ENCODE results near the gene PDZD2.
"Not testable (repeated sequence)": the region's sequence is repeated elsewhere in the genome, so short reads cannot be mapped to it uniquely, and the experiment has no call there.

PDZD2 gene

DNA sequence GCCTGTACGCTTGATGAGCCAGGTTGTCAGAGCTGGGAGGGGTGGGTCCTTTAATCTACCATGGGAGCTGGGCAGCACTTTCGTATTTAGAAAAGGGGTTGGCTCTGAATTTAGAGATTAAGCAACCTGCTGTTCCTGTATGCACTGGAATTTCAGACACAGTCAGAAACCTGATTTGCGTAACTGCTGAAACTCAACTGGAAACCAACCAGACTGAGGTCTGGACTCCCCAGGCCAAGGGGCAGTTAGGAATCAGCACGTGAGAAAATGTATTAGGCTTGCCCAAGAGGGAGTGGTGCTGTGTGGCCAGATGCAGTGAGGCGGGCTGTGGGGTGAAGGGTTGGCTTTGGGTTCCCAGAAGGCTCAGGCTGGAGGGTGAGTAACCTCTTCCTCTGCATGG, 300.2 kb downstream of the PDZD2 start:
- no peak for DNase-seq

DNA sequence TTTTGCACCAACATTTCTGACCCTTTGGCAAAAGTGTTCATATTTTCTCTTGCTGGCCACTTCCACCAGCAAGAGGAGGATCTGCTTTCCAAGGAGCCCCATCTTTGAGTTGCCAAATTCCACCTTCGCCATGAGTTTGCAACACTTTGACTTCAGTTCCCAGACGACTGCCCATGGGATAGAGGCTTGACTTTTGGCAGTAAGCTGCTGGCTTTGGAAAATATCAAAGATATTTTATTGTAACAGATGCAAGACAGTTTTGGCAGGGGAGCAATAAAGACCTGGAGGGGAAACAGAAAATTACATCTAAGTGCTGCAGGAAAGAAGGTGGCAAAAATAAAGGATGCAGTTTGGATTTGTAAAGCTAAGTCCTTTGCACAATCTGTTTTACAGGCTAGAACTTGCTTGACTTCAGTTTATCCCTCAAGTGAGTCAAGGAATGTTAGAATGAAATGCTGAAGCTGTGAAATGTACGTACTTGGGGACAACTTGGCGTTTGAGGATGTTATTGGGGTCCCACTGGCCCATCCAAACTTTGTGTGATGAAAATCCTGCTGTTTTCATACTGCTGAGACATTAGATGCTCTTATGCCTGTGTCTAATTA, 302.3 kb downstream of the PDZD2 start:
- no peak for DNase-seq

DNA sequence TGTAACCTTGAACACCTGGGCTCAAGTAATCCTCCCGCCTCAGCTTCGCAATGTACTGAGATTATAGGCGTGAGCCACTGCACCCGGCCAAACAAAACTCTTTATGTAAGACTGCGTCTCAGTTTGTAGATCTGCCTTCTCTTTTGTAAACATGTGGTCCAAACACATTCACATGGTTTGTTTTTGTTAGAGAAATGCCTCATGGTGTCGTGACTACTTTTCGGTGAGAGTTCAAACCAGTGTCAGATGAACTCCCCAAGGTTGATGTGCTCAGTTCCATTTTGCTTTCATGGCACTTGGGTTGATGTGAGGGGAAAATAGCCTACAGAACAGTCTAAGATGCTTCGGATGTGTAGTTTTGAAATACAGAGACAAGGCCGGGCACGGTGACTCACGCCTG, 303.6 kb downstream of the PDZD2 start:
- DNase-seq, result no peak

DNA sequence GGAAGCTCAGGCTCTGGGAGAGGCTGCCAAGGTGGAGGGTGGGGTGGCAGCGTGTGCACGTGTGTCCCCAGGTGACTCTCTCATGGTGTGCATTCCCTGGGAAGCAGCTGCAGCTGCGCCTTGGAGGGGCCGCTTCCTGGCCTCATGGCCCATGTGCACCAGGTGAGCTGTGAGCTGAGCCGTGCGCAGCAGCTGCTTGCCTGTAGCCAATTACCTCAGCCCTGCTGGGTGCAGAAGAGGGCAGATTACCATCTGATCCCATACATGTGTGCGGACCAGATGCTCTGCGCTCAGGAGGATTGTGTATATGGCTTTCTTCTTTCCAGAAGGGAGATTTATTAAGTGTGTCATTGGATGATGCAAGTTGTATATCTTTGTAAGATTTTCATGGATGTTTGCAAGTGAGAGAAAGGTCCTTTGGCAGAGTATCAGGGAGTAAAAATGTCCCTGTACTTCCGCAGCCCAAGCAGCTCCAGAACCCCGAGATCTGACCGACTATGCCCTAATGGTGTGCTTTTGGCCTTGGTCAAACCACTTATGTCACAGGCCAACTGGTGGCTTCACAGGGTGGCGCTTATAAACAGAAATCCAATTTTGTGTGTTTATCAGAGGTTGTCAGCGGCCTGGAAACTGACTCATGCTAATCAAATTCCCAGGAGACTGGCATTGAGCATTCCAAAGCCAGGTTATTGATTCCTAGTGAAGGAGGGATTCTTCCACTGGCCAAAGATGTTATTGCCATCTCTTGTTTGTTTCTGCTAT, 305.9 kb downstream of the PDZD2 start:
- no peak for DNase-seq

DNA sequence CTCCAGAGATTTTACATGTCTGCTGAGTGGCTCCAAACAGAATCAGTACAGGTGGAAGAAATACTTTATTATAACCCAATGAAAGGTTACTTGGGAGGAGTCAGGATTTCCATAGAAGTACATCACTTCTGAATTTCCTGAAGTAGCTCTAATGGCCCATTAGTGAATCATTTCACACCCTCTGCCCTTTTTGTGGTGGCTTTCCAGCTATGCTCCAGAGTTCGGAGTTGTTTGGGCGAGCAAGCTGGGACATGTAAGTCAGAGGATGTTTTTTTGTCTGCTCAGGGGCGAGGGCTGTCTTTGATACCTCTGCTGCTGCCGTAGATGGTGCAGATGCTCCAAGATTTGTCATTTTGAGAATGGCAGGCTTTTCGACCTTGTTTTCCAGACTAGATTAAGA, 309.1 kb downstream of the PDZD2 start:
- no peak for DNase-seq

DNA sequence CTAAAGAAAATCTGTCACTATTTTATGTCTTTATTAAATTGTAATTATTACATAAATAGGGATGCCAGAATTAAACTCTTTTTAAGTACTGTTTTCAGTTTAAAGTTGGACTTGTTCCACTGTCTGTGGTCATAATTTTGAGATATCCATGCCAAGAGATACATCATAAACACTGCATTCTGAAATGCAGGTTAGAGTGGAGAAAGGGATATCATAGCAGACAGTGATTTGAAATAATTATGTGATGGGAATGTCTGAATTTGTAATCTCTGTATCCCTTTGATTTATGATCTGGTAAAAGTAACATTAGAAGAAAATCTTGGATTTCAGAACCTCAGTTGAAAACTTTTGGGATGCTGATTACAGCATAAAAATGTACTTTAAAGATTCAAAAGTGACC, 313.1 kb downstream of the PDZD2 start:
- no peak for DNase-seq

DNA sequence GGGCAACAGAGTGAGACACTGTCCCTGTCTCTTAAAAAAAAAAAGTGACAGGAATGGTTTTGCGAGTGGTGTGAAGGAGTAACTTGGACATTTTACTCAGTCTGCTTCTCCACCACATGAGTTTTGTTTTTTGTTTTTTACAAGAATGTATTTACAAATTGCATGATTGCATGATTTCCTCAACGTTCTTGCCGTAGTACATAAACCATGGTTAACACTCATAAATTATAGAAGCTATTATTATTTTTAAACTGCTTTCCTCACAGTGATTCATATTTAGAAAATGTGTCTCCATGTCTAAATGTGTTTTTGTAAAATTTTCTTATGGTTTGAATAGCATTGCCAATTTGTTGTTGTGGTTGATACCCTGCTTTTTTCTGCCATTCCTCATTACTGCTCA, 315.2 kb downstream of the PDZD2 start:
- no peak for DNase-seq

DNA sequence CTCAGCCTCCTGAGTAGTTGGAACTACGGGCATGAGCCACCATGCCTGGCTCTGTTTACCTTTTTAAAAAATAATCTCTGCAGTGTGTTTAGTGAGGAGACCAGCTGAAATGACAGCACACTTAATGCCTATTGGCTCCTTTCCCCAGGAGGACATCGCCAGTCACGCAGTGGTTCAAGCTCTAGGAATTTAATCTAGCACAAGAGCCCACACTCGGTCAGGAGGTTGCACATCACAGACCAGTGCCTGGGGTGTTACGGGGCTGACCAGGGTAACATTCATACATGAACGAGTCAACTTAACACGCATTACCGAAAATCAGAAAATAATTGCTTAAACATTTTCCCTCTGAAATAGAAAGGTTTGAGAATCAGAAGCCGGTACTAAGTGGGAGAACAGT, 318.2 kb downstream of the PDZD2 start:
- DNase-seq, result no peak

DNA sequence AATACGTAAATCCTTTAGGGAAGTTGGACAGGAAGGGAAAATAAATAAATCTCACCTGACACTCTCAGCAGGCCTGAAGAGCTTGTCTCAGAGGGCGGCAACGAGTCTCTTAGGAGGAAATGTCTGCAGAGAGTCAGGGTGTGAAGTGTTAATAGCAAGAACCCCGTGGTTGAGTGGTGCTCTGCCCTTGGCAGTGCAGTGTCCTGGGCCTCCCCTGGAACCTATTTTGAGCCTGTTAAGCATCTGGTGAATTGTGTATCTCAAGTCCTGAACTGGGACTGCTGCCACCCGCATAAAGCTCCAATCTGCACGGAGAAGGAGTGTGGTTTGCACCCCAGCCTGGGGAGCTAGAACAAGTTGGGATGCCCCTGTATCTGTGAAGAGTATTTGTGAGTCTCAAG, 323.4 kb downstream of the PDZD2 start:
- DNase-seq, result no peak

DNA sequence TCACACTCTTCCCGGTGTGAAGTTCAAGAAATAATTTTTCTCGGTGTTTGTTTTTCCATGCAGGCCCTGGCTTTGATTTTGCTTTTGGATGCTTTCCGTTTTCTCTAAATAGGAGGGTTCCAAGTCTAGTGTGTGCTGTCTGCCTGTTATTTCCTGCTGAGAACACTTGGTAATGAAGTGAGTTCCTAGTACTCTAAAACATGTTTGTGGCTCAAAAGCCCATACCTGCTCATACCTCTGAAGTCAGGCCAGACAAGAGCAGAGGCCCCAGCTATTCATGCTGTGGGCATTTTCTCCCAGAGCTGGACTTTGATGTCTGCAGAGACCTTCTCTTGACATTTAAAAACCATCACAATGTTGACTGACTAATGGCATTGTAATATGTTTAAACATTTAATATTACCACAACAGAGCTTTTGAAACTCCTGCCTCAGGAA, 324.0 kb downstream of the PDZD2 start:
- no peak for DNase-seq

DNA sequence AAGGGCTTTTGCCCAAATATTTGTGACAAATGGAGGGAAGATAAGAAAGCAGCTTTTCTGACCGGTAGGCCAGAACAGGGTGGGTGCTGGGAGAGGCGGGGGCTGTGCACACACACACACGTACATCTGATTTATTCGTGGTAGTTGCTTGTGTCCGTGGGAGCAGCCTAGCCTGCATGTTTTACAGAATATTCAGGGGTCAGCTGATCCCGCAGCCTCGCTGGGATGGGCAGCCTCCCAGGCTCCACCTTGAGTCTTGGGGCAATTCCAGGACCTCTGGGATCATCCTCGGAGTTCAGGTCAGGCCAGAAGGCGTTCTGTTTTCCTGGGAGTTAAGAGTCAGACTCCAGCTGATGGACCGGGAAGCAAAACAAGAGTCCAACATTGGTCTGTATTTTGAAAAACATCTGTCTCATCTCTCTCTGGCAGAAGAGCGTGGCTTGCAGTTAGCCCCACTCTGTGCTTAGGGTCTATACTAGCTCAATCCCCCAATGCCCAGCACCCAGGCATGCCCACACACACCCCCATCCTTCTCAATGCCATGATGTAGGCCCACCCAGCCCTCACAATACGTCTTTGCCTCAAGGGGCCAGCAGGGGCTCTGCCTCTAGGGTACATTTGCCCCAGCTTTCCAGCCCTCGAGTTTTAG, 324.6 kb downstream of the PDZD2 start:
- no peak for DNase-seq

DNA sequence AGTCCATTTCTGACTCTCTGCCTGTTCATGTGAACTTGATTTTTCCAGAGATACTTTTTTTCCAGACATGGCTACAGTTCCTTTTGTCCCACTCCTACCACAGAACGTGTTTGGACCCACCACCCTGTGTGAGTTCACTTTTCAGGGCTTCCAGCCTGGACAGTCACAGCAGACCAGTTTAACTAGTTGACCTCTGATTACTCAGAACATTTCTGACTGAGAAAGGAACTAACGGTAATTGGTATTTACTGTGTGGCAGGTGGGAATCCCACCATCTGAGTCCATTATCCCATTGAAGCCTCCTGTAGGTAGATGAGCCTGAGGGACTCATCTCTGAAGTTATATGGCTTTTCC, 325.1 kb downstream of the PDZD2 start:
- DNase-seq, result no peak

DNA sequence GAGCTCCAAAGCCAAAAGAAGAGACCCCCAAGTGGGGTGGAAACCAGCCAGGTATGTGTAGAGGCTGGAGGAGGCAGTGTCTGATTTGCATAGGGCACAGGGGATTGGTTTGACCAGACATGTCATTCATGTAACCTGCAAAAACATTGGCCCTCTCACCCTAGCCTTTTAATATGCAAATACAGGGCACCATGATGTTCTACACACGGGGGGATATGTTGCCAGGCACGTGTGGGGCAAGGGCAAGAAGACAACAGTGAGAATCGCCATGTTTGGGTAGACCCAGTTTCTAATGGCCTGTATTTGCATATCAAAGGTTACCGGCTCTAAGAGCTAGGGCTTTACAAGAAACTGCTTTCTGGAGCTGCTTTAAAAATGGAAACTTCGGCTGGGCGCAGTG, 326.3 kb downstream of the PDZD2 start:
- no peak for DNase-seq

DNA sequence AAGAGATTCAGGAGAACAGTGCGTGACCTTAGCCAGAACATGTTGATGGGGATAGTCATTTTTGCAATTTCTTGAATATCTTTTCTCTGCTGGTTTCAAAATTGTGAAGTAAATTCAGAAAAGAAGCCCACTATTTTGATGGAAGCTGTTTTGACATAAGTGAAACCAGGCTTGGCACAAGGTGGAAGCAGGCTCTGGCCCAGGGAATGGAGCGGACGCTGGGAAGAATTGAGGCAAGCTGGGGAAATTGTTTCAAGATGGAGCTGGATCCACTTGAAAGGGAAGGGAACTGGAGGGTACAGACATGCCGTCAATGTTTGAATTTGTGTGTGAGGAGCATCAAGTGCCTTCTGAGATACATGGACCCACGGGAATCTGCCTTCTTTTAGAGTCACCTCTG, 328.0 kb downstream of the PDZD2 start:
- DNase-seq, result no peak

DNA sequence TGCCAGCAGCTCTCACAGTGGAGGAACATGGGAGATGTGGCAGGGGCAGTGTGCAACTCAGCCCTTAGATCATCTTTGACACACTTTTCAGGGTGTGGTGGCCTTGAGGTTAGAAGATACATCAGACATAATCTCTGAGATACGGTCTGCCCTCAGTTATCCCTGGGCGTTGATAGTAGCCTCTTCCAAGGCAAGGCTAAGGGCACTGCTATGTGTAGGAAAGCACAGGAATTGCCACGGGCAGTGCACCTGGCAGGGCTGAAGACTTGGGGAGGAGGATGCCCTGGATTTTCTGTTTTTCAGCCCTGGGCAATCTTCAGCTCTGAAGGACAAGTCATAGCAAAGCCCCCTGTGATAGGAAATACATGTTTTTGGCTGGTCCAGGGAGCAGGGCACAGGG, 328.5 kb downstream of the PDZD2 start:
- DNase-seq, result no peak

DNA sequence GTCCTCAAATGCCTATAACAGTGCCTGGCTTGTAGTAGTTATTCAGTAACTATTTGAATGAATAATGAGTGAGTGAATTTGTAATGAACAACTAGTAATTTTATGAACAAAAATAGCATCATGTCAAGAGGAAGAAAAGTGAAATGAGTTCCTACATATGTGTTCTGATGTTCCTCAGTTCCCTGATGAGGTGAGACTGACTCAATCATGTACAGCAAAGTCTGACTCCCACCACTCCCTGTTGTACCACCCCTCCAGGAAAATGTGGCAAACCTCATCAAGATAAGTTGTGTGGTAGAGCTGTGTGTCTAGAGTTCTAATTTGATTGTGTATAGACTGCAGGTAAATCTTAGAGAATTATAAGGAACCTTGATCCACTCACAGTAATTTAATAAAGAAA, 333.6 kb downstream of the PDZD2 start:
- DNase-seq, result no peak

DNA sequence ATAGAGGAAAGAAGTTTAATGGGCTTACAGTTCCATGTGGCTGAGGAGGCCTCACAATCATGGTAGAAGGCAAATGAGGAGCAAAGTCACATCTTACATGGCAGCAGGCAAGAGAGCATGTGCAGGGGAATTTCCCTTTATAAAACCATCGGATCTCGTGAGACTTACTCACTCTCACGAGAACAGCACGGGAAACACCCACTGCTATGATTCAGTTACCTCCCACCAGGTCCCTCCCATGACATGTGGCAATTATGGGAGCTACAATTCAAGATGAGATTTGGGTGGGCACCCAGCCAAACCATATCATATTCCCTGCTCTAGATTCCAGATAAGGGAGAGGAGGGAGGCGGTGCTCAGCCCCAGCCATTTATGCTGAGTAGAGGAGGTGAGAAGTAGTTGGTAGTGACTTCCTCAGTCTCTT, 336.3 kb downstream of the PDZD2 start:
- DNase-seq, result not testable (repeated sequence)

DNA sequence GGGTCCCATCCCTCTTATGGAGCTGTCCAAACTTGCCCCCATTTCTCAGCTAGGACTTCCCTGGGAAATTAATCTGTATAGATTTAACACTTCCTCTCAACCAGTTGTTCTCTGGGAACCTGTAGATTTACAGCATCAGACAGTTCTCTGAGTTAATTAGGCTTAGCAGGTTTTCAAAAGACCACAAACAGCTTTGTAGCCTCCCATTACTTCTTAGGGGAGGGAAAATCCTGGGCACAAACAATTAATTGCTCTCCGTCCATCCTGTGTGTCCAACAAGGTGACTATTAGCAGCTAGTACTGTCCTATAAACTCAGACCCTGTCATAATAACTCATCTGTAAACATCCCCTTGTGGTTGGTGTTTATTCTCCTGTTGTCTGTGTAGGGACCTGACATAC, 337.2 kb downstream of the PDZD2 start:
- no peak for DNase-seq

DNA sequence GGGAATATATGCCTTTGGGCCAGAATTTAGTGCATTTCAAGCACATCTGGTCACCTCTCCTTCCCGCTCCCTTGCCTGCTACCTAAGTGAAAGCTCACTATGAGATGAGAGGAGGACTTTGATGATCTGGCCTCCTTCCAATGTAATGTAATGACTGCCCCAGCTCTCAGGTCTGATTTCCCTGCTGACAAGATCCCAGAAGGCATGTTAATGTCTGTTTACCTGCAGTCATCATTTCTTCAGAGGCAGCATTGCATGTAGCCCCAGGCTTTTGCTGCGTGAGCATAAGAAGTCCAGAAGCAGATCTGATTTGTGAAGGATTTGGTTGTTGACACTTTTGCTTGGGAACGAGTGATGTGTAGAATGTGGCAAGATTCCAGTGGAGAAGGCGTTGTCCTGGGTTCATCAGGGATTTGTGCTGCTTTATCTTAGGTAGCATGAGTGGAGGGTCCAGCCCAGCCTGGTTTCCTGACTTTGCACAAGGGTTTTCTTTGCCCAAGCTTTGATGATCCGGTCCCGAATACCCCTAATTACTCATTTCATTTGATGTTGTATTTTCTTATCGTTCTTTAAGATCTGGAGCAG, 342.5 kb downstream of the PDZD2 start:
- no peak for DNase-seq

DNA sequence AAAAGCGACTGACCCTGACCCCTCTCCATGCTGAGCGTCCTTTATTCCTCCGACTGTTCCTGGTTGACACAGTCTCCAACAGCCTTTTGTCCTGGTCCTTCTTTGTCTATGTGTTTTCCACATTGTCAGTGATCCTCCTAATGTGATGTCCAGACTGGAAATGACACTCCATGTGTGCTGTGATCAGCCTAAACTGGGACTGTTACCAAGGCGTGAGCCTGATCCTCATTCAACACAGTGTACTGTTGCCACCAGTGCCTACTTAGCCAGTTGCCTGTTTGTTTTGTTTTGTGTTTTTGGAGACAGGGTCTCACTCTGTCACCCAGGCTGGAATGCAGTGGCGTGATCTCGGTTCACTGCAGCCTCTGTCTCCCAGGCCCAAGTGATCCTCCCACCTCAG, 343.1 kb downstream of the PDZD2 start:
- DNase-seq, result no peak

DNA sequence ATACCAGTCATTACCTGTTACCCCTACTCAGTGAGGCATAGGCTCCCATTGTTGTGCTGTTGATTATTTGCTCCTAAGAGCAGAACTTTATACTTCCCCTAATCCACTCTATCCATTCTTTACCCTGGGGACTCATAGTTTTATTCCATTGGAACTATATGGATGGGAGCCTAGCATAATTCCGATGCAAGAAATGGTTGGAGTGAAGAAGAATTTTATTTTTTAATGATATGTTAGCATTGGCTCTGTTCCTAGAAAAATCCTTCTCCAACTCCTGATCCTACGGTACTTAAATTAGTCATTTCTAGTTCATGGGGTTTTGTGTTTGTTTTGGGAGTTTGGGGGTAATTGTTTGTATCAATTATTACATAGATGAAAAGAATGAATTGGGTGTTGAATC, 343.7 kb downstream of the PDZD2 start:
- no peak for DNase-seq

DNA sequence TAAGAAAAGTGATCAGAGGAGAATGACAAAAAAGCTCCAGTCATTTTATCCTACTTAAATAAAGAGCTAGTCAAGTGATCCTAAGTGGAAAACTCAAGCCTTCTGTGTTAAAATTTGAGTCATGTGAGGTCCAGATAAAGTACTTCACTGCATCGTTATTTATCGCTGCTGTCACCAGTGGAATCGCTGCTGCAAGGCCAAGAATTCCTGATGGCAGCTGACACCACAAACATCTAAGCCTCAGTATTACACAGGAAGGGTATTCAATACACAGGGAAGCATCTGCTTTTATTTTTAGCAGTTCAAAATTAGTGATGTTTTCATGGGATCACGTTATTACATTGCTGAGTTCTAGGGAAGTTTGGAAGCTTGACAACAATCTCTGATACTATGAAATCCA, 344.9 kb downstream of the PDZD2 start:
- no peak for DNase-seq

DNA sequence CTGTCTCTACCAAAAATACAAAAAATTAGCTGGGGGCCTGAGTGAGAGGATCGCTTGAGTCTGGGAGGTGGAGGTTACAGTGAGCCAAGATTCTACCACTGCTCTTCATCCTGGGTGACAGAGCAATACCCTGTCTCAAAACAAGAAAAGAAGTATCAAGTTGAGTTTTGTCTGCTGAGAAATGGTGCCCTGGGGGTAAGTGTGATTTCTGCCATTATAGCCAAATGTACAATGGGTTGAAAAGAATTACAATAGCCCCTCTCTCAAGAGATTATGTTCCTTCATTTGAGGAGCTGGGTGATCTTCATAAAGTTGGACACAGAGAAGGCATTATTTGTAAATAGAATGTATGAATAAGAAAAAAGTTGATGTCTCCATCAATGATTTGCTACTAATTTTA, 345.8 kb downstream of the PDZD2 start:
- DNase-seq, result no peak

DNA sequence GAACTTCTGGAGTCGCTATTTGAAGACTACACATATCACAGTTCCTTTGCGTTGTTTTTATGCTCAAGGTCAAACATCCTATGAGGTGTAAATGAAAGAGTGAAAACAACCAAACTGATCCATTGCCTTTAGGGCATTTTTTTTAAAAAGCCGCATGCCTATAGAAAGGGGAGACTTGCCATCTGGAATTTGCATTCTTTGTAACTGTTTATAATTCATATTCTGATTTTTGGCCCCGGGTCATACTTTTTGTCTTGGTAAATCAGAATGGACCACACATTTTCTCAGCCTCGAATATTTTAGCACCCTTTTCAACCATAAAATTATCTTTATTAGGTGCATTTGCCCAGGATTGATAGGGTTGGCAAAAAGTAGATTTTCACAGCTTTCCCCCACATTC, 347.2 kb downstream of the PDZD2 start:
- DNase-seq, result no peak
